NT2/D1 (cell line): ENCODE results near the gene STX8.

Experiments
- DNase-seq: peaks from one replicate; pipeline ENCODE4 v3.0.0-alpha.2; 2011; ENCODE audit warnings: low read depth, low spot score
- H3K27me3 ChIP-seq: 2 replicates; pipeline ENCODE4 v1.6.0; 2011; ENCODE audit warnings: mild to moderate bottlenecking; ENCODE audit not compliant: insufficient read length, insufficient read depth
- H3K36me3 ChIP-seq: 2 replicates; pipeline ENCODE4 v1.6.1; 2011; ENCODE audit warnings: mild to moderate bottlenecking, low read length, mixed read lengths; ENCODE audit not compliant: insufficient read depth, insufficient read length
- H3K4me1 ChIP-seq: 2 replicates; pipeline ENCODE4 v1.5.1; 2011; ENCODE audit not compliant: insufficient read depth, insufficient read length
- H3K4me3 ChIP-seq: 2 replicates; pipeline ENCODE4 v1.5.1; 2011; ENCODE audit warnings: low read depth; ENCODE audit not compliant: insufficient read length
- H3K9ac ChIP-seq: 2 replicates; pipeline ENCODE4 v1.6.0; 2011; ENCODE audit warnings: low read depth; ENCODE audit not compliant: insufficient read length
- H3K9me3 ChIP-seq: 2 replicates; pipeline ENCODE4 v1.5.1; 2011; ENCODE audit warnings: mild to moderate bottlenecking, low read length; ENCODE audit not compliant: insufficient read depth
- SUZ12 ChIP-seq: IDR thresholded peaks from 2 replicates; pipeline ENCODE4 v1.6.1; 2011; ENCODE audit not compliant: insufficient read length, insufficient read depth; ENCODE audit errors: extremely low read depth
- YY1 ChIP-seq: IDR thresholded peaks from 2 replicates; pipeline ENCODE4 v1.6.1; 2011; ENCODE audit not compliant: insufficient read length, insufficient read depth
- ZNF274 ChIP-seq: IDR thresholded peaks from 2 replicates; pipeline ENCODE4 v1.6.1; 2011; ENCODE audit warnings: mild to moderate bottlenecking, low read depth, low read length

The STX8 gene

DNA sequence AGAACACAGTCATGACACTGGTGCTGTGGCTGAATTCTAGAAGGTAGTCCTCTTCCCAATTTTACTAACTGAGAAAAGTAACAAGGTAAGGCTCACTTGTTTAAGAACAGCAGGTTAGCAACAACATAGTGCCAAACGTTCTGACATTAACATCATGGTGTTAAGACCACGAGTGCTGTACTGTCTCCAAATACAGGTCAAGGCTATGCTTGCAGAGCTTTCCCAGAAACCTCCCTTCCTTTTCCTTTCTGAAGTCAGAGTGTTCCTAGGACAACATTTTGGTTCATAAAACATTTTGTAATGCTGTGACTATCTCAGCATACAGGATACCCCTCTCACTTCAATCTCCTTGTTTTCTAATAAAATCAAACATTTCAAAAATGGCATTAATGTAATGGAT lies 144.0 kb downstream of the STX8 start:
- Histone ChIP-seq H3K4me3 (no peak overlapping the region), H3K36me3 (no peaks in the 10 kb centered on the region), H3K4me1 (no peaks in the 10 kb centered on the region), H3K9ac (no peak overlapping the region), H3K27me3 (no peaks in the 10 kb centered on the region), H3K9me3 (no peaks in the 10 kb centered on the region)
- TF ChIP-seq ZNF274 (no peak), SUZ12 (no peak), YY1 (no peak)
- no peak for DNase-seq

DNA sequence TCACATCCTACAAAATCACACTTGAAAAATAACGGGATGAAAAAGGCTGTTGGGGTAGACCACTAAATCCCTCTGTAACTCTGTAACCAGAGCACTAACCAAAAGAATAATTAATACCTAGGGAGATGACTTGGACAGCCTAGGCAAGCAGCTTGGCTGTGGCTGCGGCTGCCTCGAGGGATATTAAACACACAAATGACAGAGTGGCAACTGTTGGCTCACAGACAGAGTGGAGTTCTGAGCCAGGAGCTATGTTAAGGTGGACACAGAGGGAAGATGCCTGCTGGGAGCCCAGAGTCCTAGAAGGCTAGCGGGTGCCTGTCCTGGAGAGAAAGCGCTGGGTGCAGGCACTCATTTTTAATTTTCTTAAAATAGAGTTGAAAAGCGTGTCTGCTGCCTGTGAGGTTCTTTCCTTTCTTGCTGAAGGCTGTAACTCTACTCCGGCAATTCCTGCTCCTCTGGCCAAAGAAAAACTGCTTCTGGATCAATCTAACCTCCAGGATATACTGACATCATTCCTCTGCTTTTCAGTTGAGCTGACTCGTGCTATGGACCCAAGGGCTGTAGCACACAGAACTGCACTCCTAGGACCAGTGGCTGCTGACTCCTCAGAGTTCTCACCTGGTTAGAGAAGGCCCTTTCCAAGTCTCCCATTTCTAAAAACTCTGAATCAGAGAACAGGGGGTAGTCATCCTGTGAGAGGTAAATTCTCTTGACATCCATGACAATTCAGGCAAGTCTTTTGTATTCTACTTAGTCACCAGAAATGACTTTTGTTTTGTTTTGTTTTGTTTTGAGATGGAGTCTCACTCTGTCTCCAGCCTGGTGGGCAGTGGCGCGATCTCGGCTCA lies 147.9 kb downstream of the STX8 start:
- Histone ChIP-seq H3K27me3 (no peaks in the 10 kb centered on the region), H3K9me3 (no peaks in the 10 kb centered on the region), H3K4me1 (no peaks in the 10 kb centered on the region), H3K4me3 (no peak overlapping the region), H3K9ac (no peak overlapping the region), H3K36me3 (no peaks in the 10 kb centered on the region)
- no peak for DNase-seq
- TF ChIP-seq ZNF274 (no peak), SUZ12 (no peak), YY1 (no peak)

DNA sequence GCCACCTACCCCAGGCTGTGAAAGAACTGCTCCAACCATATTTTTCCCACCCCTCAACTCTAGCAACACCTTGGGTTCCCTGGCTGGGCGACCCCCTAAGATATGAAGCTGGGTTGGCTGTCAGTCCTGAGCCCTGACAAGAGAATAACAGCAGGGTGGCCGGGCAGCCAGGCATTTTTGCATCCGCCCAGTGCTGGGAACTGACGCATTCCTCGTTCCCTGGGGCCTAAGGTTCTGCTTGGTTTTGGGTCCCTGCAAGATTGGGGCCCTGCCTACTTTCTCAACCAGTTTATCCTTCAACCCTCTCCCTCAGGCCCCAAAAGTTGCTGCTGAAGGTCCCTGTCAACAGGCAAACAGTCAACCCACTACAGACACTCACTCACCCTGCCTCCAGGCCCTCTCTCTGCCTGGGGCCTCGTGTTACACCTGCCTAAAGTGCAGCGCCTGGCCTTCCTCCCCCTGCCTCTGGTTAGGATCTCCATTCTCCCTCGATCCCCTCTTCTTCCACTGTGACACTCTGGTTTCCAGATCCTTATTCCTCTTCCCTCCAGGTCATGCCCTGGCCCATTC lies 151.5 kb downstream of the STX8 start:
- H3K4me1 ChIP-seq: no peaks in the 10 kb centered on the region
- no peak for DNase-seq
- H3K4me3 ChIP-seq: no peak overlapping the region
- TF ChIP-seq SUZ12 (no peak), ZNF274 (no peak), YY1 (no peak)
- no peaks in the 10 kb centered on the region for H3K27me3 ChIP-seq
- H3K36me3 ChIP-seq: peaks cover 3% of the 10 kb centered on the region
- H3K9ac ChIP-seq: no peak overlapping the region
- H3K9me3 ChIP-seq: no peaks in the 10 kb centered on the region

GRCh38 chr17:9421525-9421924 lies 154.1 kb downstream of the STX8 start:
- TF ChIP-seq SUZ12 (no peak), ZNF274 (no peak), YY1 (no peak)
- Histone ChIP-seq H3K36me3 (peaks cover 3% of the 10 kb centered on the region), H3K27me3 (no peaks in the 10 kb centered on the region), H3K4me1 (no peaks in the 10 kb centered on the region), H3K4me3 (no peak overlapping the region), H3K9ac (no peak overlapping the region), H3K9me3 (peaks cover 15% of the 10 kb centered on the region)
- no peak for DNase-seq

DNA sequence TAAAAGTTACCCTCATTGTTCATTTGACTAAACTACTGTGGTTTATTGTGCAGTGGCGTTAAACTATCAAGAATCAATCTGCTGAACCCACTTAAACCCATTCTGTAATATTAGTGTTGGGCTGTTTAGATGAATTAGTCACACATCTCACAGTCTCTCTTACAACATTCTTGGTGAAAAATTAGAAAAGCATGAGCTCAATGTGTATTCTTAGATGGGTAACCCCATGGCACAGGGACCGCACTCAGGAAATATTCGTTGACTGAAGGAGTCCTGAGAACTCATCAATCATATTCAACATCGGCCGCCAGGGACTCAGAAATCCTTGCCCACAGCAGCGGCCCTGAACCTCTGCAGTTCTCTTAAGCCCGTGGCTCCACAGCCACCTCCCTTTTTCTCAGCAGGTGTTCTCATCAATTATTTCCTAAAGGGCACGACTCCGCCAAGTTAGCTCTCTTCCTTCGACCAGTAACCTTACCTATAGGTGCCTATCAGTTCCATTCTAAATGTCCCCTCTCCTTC lies 155.6 kb downstream of the STX8 start:
- no peaks in the 10 kb centered on the region for H3K4me1 ChIP-seq
- H3K9ac ChIP-seq: no peak overlapping the region
- no peak overlapping the region for H3K4me3 ChIP-seq
- no peak for DNase-seq
- no peaks in the 10 kb centered on the region for H3K27me3 ChIP-seq
- H3K36me3 ChIP-seq: peaks cover 3% of the 10 kb centered on the region
- TF ChIP-seq YY1: no peak
- TF ChIP-seq ZNF274: no peak
- TF ChIP-seq SUZ12: no peak
- peaks cover 15% of the 10 kb centered on the region for H3K9me3 ChIP-seq

DNA sequence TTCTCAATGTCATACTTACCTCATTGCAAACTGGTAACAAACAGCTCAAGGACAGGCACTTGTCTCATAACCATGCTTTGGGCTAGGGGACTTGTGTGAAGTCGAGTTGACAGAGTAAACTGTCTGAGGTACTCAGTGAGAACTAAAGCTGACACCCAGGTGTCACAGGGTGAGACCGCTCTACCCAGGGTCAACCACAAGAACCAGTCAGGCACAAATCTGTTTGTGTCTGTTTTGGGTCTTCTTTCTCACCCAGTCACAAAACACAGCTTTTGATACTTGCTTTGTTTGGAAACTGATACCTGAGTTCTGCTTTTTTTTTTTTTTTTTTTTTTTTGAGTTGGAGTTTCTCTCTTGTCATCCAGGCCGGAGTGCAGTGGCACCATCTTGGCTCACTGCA lies 161.1 kb downstream of the STX8 start:
- no peak for TF ChIP-seq YY1
- TF ChIP-seq ZNF274: no peak
- no peak for TF ChIP-seq SUZ12
- no peak overlapping the region for H3K4me3 ChIP-seq
- H3K36me3 ChIP-seq: no peaks in the 10 kb centered on the region
- H3K9ac ChIP-seq: no peak overlapping the region
- H3K9me3 ChIP-seq: peaks cover 15% of the 10 kb centered on the region
- H3K4me1 ChIP-seq: no peaks in the 10 kb centered on the region
- no peak for DNase-seq
- no peaks in the 10 kb centered on the region for H3K27me3 ChIP-seq

DNA sequence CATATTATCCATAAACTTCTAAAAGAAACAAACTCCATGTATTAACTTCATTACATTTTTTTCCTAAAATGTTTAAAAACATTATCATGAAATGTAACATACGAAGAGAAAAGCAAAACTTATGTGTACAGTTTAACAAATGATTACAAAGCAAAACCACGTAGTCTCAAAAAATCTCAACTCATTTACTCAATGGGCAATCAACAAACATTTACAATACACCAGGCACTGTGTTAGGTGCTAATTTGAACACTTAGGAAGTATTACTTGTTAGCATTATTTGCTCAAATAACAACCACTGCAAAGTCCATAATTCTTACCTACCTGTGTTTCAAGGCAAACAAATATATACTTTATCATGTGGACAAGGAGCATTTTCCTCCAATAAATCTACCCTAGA lies 164.9 kb downstream of the STX8 start:
- TF ChIP-seq YY1: no peak
- no peak for TF ChIP-seq ZNF274
- no peak for TF ChIP-seq SUZ12
- no peak for DNase-seq

GRCh38 chr17:9410301-9410700 lies 165.3 kb downstream of the STX8 start:
- TF ChIP-seq YY1 (no peak), SUZ12 (no peak), ZNF274 (no peak)
- Histone ChIP-seq H3K36me3 (no peaks in the 10 kb centered on the region), H3K27me3 (no peaks in the 10 kb centered on the region), H3K9me3 (no peaks in the 10 kb centered on the region), H3K4me1 (no peaks in the 10 kb centered on the region), H3K4me3 (no peak overlapping the region), H3K9ac (no peak overlapping the region)
- DNase-seq: no peak

More for the DNA sequence above, 164.9 kb downstream of the STX8 start:
- Histone ChIP-seq H3K4me3 (no peak overlapping the region), H3K9me3 (no peaks in the 10 kb centered on the region), H3K36me3 (no peaks in the 10 kb centered on the region), H3K27me3 (no peaks in the 10 kb centered on the region), H3K4me1 (no peaks in the 10 kb centered on the region), H3K9ac (no peak overlapping the region)
